Endodermal cell (in vitro differentiated cells): ENCODE measurements around the gene CNTN4. TPM values are rescaled to one million over a fixed set of nuclear protein-coding genes. Genes with fewer than 3 reads are reported as not detected.

ENCODE experiments used
- DNase-seq: peaks from one replicate; pipeline ENCODE4 v3.0.0-alpha.2; 2017
- H3K27ac ChIP-seq: 2 replicates; pipeline ENCODE4 v1.5.1; 2013; ENCODE audit warnings: mild to moderate bottlenecking, low read depth, low read length, moderate library complexity
- H3K27me3 ChIP-seq: 2 replicates; pipeline ENCODE4 v1.6.1; 2013; ENCODE audit warnings: mild to moderate bottlenecking, low read length, moderate library complexity; ENCODE audit not compliant: insufficient read depth, control insufficient read depth, poor library complexity, severe bottlenecking
- H3K36me3 ChIP-seq: 2 replicates; pipeline ENCODE4 v1.7.0; 2013; ENCODE audit warnings: mild to moderate bottlenecking, low read length, moderate library complexity; ENCODE audit not compliant: control insufficient read depth, insufficient read depth
- H3K4me1 ChIP-seq: one replicate; pipeline ENCODE4 v1.7.0; 2013; ENCODE audit warnings: low read length; ENCODE audit not compliant: control insufficient read depth, insufficient read depth
- H3K4me3 ChIP-seq: 2 replicates; pipeline ENCODE4 v1.5.1; 2013; ENCODE audit warnings: mild to moderate bottlenecking, low read length, moderate library complexity
- H3K9ac ChIP-seq: 2 replicates; pipeline ENCODE4 v1.6.1; 2013; ENCODE audit warnings: mild to moderate bottlenecking, low read length, moderate library complexity; ENCODE audit not compliant: poor library complexity, severe bottlenecking; ENCODE audit errors: extremely low read depth
- H3K9me3 ChIP-seq: 2 replicates; pipeline ENCODE4 v1.6.1; 2013; ENCODE audit warnings: mild to moderate bottlenecking, low read length, moderate library complexity; ENCODE audit not compliant: control insufficient read depth
- H3K27ac Mint-ChIP-seq: 2 replicates; pipeline ENCODE4 v1.8.0; 2020; ENCODE audit warnings: mixed read lengths
- H3K27me3 Mint-ChIP-seq: 2 replicates; pipeline ENCODE4 v1.8.0; 2021; ENCODE audit warnings: mild to moderate bottlenecking, mixed read lengths; ENCODE audit not compliant: insufficient read depth
- H3K36me3 Mint-ChIP-seq: 2 replicates; pipeline ENCODE4 v1.8.0; 2020; ENCODE audit warnings: low read depth, mixed read lengths
- H3K4me1 Mint-ChIP-seq: 2 replicates; pipeline ENCODE4 v1.8.0; 2020; ENCODE audit warnings: mixed read lengths
- H3K4me3 Mint-ChIP-seq: 2 replicates; pipeline ENCODE4 v1.8.0; 2020; ENCODE audit warnings: mild to moderate bottlenecking, moderate library complexity, mixed read lengths
- H3K9me3 Mint-ChIP-seq: 2 replicates; pipeline ENCODE4 v1.8.0; 2020; ENCODE audit warnings: mild to moderate bottlenecking, mixed read lengths
- CTCF ChIP-seq: fragments of 200-600 bp; sonication (generic); conservative IDR thresholded peaks from 2 replicates; pipeline ENCODE4 v1.5.0; 2021; ENCODE audit warnings: antibody characterized with exemption, mild to moderate bottlenecking
- WGBS, 2 experiments: methylation state at CpG; one replicate each; pipeline versions ENCODE4 v1.1.5 to v1.1.7; 2013; ENCODE audit warnings: missing lambda C conversion rate in 2 of 2, mixed read lengths in 1 of 2; ENCODE audit not compliant: insufficient coverage in 1 of 2, insufficient read length in 1 of 2; 5-methylcytosine and 5-hydroxymethylcytosine counted together
- total RNA-seq, 2 donors: library from RNA; stranded (reverse); fragmentation: NEBNext Ultra II Directional in 1 of 2; extraction: Animal tissue kit (Norgen Biotek cat#: 25700) in 1 of 2; gene quantifications; 2 replicates in 1 of 2; 3 replicates in 1 of 2; pipeline ENCODE4 v1.2.1, GENCODE V29; 2021

The CNTN4 gene
- total RNA-seq, 2 donors from 2014 or later = 10.8 to 11.1 TPM

DNA sequence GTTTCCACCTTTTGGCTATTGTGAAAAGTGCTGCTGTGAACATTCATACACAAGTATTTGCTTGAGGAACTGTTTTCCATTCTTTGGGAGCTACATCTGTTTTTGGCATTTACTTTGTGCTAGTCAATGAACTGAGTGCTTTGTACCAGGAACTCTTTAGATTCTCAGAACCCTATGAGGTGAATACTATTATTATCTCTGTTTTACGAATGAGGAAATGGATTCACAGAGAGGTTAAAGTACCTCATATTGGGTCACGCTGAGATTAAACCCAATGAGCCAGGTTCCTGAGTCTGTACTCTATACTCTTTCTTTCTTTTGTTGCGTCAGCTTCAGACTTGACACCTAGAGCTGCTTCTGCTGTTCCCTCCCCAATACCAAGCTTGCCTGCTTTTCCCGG lies 358.1 kb downstream of the CNTN4 start:
- no peak overlapping the region for H3K27ac Mint-ChIP-seq
- H3K36me3 ChIP-seq = no peaks in the 10 kb centered on the region
- WGBS, 2 experiments = 92 to 100% methylated on average over 3 to 4 of the region's 4 CpGs
- no peak for DNase-seq
- H3K4me3 ChIP-seq = no peak overlapping the region
- no peaks in the 10 kb centered on the region for H3K36me3 Mint-ChIP-seq
- no peak overlapping the region for H3K27ac ChIP-seq
- H3K9me3 Mint-ChIP-seq = no peaks in the 10 kb centered on the region
- H3K4me3 Mint-ChIP-seq = no peak overlapping the region
- H3K9ac ChIP-seq = no peak overlapping the region
- no peaks in the 10 kb centered on the region for H3K4me1 Mint-ChIP-seq
- no peak for TF ChIP-seq CTCF
- no peaks in the 10 kb centered on the region for H3K9me3 ChIP-seq
- no peaks in the 10 kb centered on the region for H3K27me3 Mint-ChIP-seq
- H3K4me1 ChIP-seq = no peaks in the 10 kb centered on the region
- H3K27me3 ChIP-seq = no peaks in the 10 kb centered on the region

DNA sequence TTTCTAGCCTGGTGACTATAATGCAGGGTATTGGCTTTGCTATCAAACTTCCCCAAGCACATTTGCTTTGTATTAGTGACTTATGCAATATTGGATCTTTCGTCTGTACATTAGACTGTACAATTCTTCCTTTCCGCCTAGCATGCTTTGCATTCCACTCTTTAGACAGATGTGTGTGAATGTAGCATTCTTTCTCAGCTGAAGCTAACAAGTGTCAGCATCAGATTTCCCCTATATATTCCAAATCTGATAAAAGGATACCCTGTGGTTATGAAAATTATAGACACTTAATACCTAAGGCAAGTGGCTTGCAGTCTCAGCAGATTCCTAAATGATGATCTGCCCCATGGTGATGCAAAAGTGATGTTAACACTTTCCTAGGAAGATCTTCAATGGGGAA lies 360.1 kb downstream of the CNTN4 start:
- WGBS, 2 experiments = 93 to 100% methylated on average over 2 of the region's 2 CpGs
- no peak overlapping the region for H3K27ac ChIP-seq
- H3K9ac ChIP-seq = no peak overlapping the region
- Mint-ChIP-seq H3K36me3 (no peaks in the 10 kb centered on the region), H3K9me3 (no peaks in the 10 kb centered on the region), H3K4me3 (no peak overlapping the region), H3K4me1 (no peaks in the 10 kb centered on the region), H3K27me3 (no peaks in the 10 kb centered on the region), H3K27ac (no peak overlapping the region)
- no peak overlapping the region for H3K4me3 ChIP-seq
- H3K36me3 ChIP-seq = no peaks in the 10 kb centered on the region
- no peaks in the 10 kb centered on the region for H3K4me1 ChIP-seq
- no peaks in the 10 kb centered on the region for H3K27me3 ChIP-seq
- no peaks in the 10 kb centered on the region for H3K9me3 ChIP-seq
- DNase-seq = no peak
- no peak for TF ChIP-seq CTCF

DNA sequence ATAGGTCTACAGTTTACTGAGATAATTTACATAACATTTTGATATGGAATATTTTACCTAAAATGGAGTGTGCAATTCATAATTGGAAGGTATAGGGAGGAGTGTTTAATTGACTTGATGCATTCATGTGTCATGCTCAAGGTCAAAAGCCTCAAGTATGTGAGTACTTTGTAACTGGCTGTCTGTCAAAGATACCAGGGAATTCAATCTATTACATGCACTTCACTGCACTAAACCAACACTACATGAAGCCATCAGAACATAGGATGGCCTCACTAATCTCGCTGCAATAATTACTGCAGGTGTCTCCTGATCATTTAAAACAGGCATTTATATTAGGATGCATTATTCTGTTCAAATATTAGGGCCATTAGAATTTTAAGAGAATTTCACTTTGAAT lies 367.2 kb downstream of the CNTN4 start:
- TF ChIP-seq CTCF = no peak
- 86% methylated on average over 1 of the region's 1 CpG; no CpG with 5 or more reads in 1 of the 2 experiments for WGBS, 2 experiments
- no peak for DNase-seq
- no peaks in the 10 kb centered on the region for H3K36me3 Mint-ChIP-seq
- no peaks in the 10 kb centered on the region for H3K36me3 ChIP-seq
- H3K4me1 Mint-ChIP-seq = no peaks in the 10 kb centered on the region
- no peaks in the 10 kb centered on the region for H3K27me3 ChIP-seq
- H3K9me3 Mint-ChIP-seq = no peaks in the 10 kb centered on the region
- no peak overlapping the region for H3K4me3 Mint-ChIP-seq
- no peak overlapping the region for H3K9ac ChIP-seq
- no peaks in the 10 kb centered on the region for H3K9me3 ChIP-seq
- H3K27ac Mint-ChIP-seq = no peak overlapping the region
- peak overlapping the region; percentile 1 for H3K27ac ChIP-seq
- no peak overlapping the region for H3K4me3 ChIP-seq
- H3K4me1 ChIP-seq = no peaks in the 10 kb centered on the region
- H3K27me3 Mint-ChIP-seq = no peaks in the 10 kb centered on the region
